Muscle of leg (tissue), 11 donors: ENCODE data around the gene CDH18. TPM values are rescaled to one million over a fixed set of nuclear protein-coding genes. Genes with fewer than 3 reads are reported as not detected.

Source experiments
- DNase-seq: peaks from one replicate; pipeline ENCODE4 v3.0.0; 2013
- H3K27ac ChIP-seq: one replicate; pipeline ENCODE4 v1.5.1; 2013; ENCODE audit warnings: mild to moderate bottlenecking, low read length, control low read depth
- H3K27me3 ChIP-seq: one replicate; pipeline ENCODE4 v1.6.1; 2013; ENCODE audit warnings: low read length; ENCODE audit not compliant: control insufficient read depth, insufficient read depth
- H3K36me3 ChIP-seq: one replicate; pipeline ENCODE4 v1.6.1; 2013; ENCODE audit warnings: low read length; ENCODE audit not compliant: control insufficient read depth, insufficient read depth
- H3K4me1 ChIP-seq: one replicate; pipeline ENCODE4 v1.6.1; 2013; ENCODE audit warnings: low read length; ENCODE audit not compliant: control insufficient read depth, insufficient read depth
- H3K4me3 ChIP-seq: one replicate; pipeline ENCODE4 v1.5.1; 2013; ENCODE audit warnings: low read length, control low read depth
- H3K9me3 ChIP-seq: replicated peaks from 2 replicates; pipeline ENCODE4 v1.6.1; 2013; ENCODE audit warnings: low read depth, low read length; ENCODE audit not compliant: control insufficient read depth
- WGBS: methylation state at CpG from one replicate; pipeline ENCODE4 v1.1.5; 2013; ENCODE audit warnings: missing lambda C conversion rate; ENCODE audit not compliant: insufficient coverage; 5-methylcytosine and 5-hydroxymethylcytosine counted together
- polyA plus RNA-seq, 8 donors: library from polyadenylated mRNA; unstranded; fragments of 120-200 nt; gene quantifications; one replicate each; pipeline versions ENCODE4 v1.2.1 to v1.2.3, GENCODE V29; 2013; ENCODE audit warnings: inconsistent platforms in 1 of 8, low replicate concordance in 1 of 8; ENCODE audit not compliant: insufficient read length in 8 of 8, insufficient read depth in 1 of 8
- total RNA-seq: library from RNA; stranded (reverse); fragments of 120-200 nt; gene quantifications from one replicate; pipeline ENCODE4 v1.2.4, GENCODE V29; 2013

CDH18 gene
- total and polyA plus RNA-seq, 9 donors, result 7.6 to 20.2 (median 10.5) TPM

- DNase-seq, result no peak
- no peaks in the 10 kb centered on the region for H3K4me1 ChIP-seq
- no CpG with 5 or more reads among the region's 2 CpGs for WGBS
- H3K27ac ChIP-seq, result no peak overlapping the region
- H3K36me3 ChIP-seq, result no peaks in the 10 kb centered on the region
- H3K9me3 ChIP-seq, result no peaks in the 10 kb centered on the region
- H3K4me3 ChIP-seq, result no peak overlapping the region
- no peaks in the 10 kb centered on the region for H3K27me3 ChIP-seq
Observed at GRCh38 chr5:19866090-19866450, 121.9 kb downstream of the CDH18 start.

GRCh38 chr5:19865336-19866089, 122.5 kb downstream of the CDH18 start:
- no peaks in the 10 kb centered on the region for H3K36me3 ChIP-seq
- no peak overlapping the region for H3K27ac ChIP-seq
- H3K4me1 ChIP-seq, result no peaks in the 10 kb centered on the region
- WGBS, result no CpG with 5 or more reads among the region's 6 CpGs
- H3K27me3 ChIP-seq, result no peaks in the 10 kb centered on the region
- no peaks in the 10 kb centered on the region for H3K9me3 ChIP-seq
- no peak overlapping the region for H3K4me3 ChIP-seq
- no peak for DNase-seq

GRCh38 chr5:19862711-19863110, 125.3 kb downstream of the CDH18 start:
- H3K27me3 ChIP-seq, result no peaks in the 10 kb centered on the region
- DNase-seq, result no peak
- H3K4me3 ChIP-seq, result no peak overlapping the region
- H3K27ac ChIP-seq, result no peak overlapping the region
- H3K36me3 ChIP-seq, result no peaks in the 10 kb centered on the region
- 72% methylated on average over 2 of the region's 3 CpGs for WGBS
- H3K4me1 ChIP-seq, result no peaks in the 10 kb centered on the region
- no peaks in the 10 kb centered on the region for H3K9me3 ChIP-seq

- Histone ChIP-seq H3K27me3 (no peaks in the 10 kb centered on the region), H3K27ac (no peak overlapping the region), H3K4me1 (no peaks in the 10 kb centered on the region), H3K4me3 (no peak overlapping the region), H3K9me3 (no peaks in the 10 kb centered on the region), H3K36me3 (no peaks in the 10 kb centered on the region)
- no CpG with 5 or more reads among the region's 3 CpGs for WGBS
- no peak for DNase-seq
Observed at GRCh38 chr5:19859020-19859419, 129.0 kb downstream of the CDH18 start.

- WGBS, result no CpG with 5 or more reads among the region's 3 CpGs
- DNase-seq, result peak; percentile 18
- no peak overlapping the region for H3K27ac ChIP-seq
Observed at GRCh38 chr5:19855931-19856330, 132.1 kb downstream of the CDH18 start.

GRCh38 chr5:19855453-19855852, 132.5 kb downstream of the CDH18 start:
- no peak overlapping the region for H3K4me3 ChIP-seq
- no peaks in the 10 kb centered on the region for H3K36me3 ChIP-seq
- no peaks in the 10 kb centered on the region for H3K27me3 ChIP-seq
- DNase-seq, result peak; percentile 16
- no peaks in the 10 kb centered on the region for H3K4me1 ChIP-seq
- H3K27ac ChIP-seq, result no peak overlapping the region
- H3K9me3 ChIP-seq, result no peaks in the 10 kb centered on the region

More at GRCh38 chr5:19855931-19856330, 132.1 kb downstream of the CDH18 start:
- Histone ChIP-seq H3K27me3 (no peaks in the 10 kb centered on the region), H3K4me1 (no peaks in the 10 kb centered on the region), H3K9me3 (no peaks in the 10 kb centered on the region), H3K36me3 (no peaks in the 10 kb centered on the region), H3K4me3 (no peak overlapping the region)

- Histone ChIP-seq H3K4me1 (no peaks in the 10 kb centered on the region), H3K4me3 (no peak overlapping the region), H3K27ac (no peak overlapping the region), H3K36me3 (no peaks in the 10 kb centered on the region), H3K9me3 (no peaks in the 10 kb centered on the region), H3K27me3 (no peaks in the 10 kb centered on the region)
- WGBS, result no CpG with 5 or more reads among the region's 4 CpGs
- no peak for DNase-seq
Observed at GRCh38 chr5:19855031-19855430, 133.0 kb downstream of the CDH18 start.

- peak; percentile 7 for DNase-seq
- no peaks in the 10 kb centered on the region for H3K4me1 ChIP-seq
Observed at GRCh38 chr5:19853616-19854240, 134.3 kb downstream of the CDH18 start.

GRCh38 chr5:19837536-19838174, 150.3 kb downstream of the CDH18 start:
- H3K9me3 ChIP-seq, result peaks cover 2% of the 10 kb centered on the region
- whole genome bisulfite sequencing, result 17% methylated on average over 1 of the region's 6 CpGs
- no peaks in the 10 kb centered on the region for H3K4me1 ChIP-seq
- DNase-seq, result peak; percentile 11
- no peak overlapping the region for H3K27ac ChIP-seq
- no peaks in the 10 kb centered on the region for H3K36me3 ChIP-seq
- H3K4me3 ChIP-seq, result no peak overlapping the region
- no peaks in the 10 kb centered on the region for H3K27me3 ChIP-seq

More at GRCh38 chr5:19853616-19854240, 134.3 kb downstream of the CDH18 start:
- Histone ChIP-seq H3K9me3 (no peaks in the 10 kb centered on the region), H3K27ac (no peak overlapping the region), H3K4me3 (no peak overlapping the region), H3K36me3 (no peaks in the 10 kb centered on the region), H3K27me3 (no peaks in the 10 kb centered on the region)
- WGBS, result no CpG with 5 or more reads among the region's 4 CpGs

GRCh38 chr5:19835442-19835841, 152.6 kb downstream of the CDH18 start:
- no peak overlapping the region for H3K27ac ChIP-seq
- no peaks in the 10 kb centered on the region for H3K36me3 ChIP-seq
- no CpG with 5 or more reads among the region's 1 CpG for WGBS
- DNase-seq, result no peak
- no peaks in the 10 kb centered on the region for H3K4me1 ChIP-seq
- H3K27me3 ChIP-seq, result no peaks in the 10 kb centered on the region
- H3K9me3 ChIP-seq, result peaks cover 2% of the 10 kb centered on the region
- H3K4me3 ChIP-seq, result no peak overlapping the region
